HCT116 (cell line): ENCODE measurements around the gene GPHN.

Experiments
- EZH2phosphoT487 ChIP-seq: fragments of 200-600 bp; IDR thresholded peaks from 2 replicates; pipeline ENCODE4 v1.6.1; 2018; ENCODE audit warnings: antibody characterized with exemption, borderline replicate concordance
- POLR2AphosphoS5 ChIP-seq: IDR thresholded peaks from 2 replicates; pipeline ENCODE4 v1.6.1; 2011; ENCODE audit warnings: mild to moderate bottlenecking, low read depth, low read length, moderate library complexity
- YY1 ChIP-seq: IDR thresholded peaks from 2 replicates; pipeline ENCODE4 v1.6.1; 2011; ENCODE audit warnings: low read length, low read depth, moderate library complexity, mild to moderate bottlenecking; ENCODE audit not compliant: insufficient replicate concordance; ENCODE audit errors: extremely low read depth
- TF ChIP-seq, protein P1 (sequence below), 3 experiments: fragments of 200-600 bp in 1 of 3; sonication (generic) in 1 of 3; IDR thresholded peaks in 2 of 3; conservative IDR thresholded peaks in 1 of 3; 2 replicates each; pipeline ENCODE4 v1.5.1; 2012 to 2017; ENCODE audit warnings: low read depth in 2 of 3, low read length in 2 of 3, antibody characterized with exemption in 1 of 3, borderline replicate concordance in 1 of 3, control low read depth in 1 of 3, mild to moderate bottlenecking in 1 of 3, mixed read lengths in 1 of 3, mixed run types in 1 of 3, moderate library complexity in 1 of 3; ENCODE audit not compliant: insufficient read depth in 1 of 3

GRCh38 chr14:66842911-66843512 is 335.1 kb downstream of the GPHN start:
- TF ChIP-seq POLR2AphosphoS5 (no peak), YY1 (no peak), EZH2phosphoT487 (no peak)
- TF ChIP-seq, protein P1, sequence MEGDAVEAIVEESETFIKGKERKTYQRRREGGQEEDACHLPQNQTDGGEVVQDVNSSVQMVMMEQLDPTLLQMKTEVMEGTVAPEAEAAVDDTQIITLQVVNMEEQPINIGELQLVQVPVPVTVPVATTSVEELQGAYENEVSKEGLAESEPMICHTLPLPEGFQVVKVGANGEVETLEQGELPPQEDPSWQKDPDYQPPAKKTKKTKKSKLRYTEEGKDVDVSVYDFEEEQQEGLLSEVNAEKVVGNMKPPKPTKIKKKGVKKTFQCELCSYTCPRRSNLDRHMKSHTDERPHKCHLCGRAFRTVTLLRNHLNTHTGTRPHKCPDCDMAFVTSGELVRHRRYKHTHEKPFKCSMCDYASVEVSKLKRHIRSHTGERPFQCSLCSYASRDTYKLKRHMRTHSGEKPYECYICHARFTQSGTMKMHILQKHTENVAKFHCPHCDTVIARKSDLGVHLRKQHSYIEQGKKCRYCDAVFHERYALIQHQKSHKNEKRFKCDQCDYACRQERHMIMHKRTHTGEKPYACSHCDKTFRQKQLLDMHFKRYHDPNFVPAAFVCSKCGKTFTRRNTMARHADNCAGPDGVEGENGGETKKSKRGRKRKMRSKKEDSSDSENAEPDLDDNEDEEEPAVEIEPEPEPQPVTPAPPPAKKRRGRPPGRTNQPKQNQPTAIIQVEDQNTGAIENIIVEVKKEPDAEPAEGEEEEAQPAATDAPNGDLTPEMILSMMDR (IDR thresholded peaks at IDR 0.05 in 2 of 3, conservative IDR thresholded peaks at IDR 0.05 in 1 of 3; ENCODE audit: borderline replicate concordance in 1 of 3, insufficient read depth in 1 of 3, low read depth in 2 of 3, low read length in 2 of 3): no peak
